HepG2 (cell line): ENCODE data around the gene NRG2. TPM values are rescaled to one million over a fixed set of nuclear protein-coding genes. Genes with fewer than 3 reads are reported as not detected.

Source experiments
- ATAC-seq: fragments of 200-7000 bp; cut with Tn5 transposase; 3 replicates; pipeline ENCODE4 v1.9.1; 2020; ENCODE audit warnings: mild to moderate bottlenecking, moderate library complexity
- BruUV-seq: library from RNA; stranded (reverse); fragments of 400-500 nt; replicated peaks from 2 replicates; lab custom pipeline; 2021; lab: Mats Ljungman, UMichigan
- CTCF ChIA-PET: fragments of 300-600 bp; formaldehyde crosslinking; extraction: SDS; loops from one replicate; lab custom pipeline; 2021; ENCODE audit warnings: low total read pairs, inconsistent platforms, low intra/inter-chr PET ratio; lab: Yijun Ruan, JAX
- POLR2A ChIA-PET: fragments of 350-600 bp; sonication (Branson Sonifier 250); formaldehyde crosslinking; loops from one replicate; lab custom pipeline; 2020; ENCODE audit warnings: antibody characterized with exemption, inconsistent platforms; lab: Yijun Ruan, JAX
- DNase-seq: peaks from one replicate; pipeline ENCODE4 v3.0.0-alpha.2; 2015; ENCODE audit warnings: low spot score
- FAIRE-seq: peaks from 3 replicates; lab custom pipeline; 2011; peaks lifted over from hg19 to GRCh38; lab: Jason Lieb, UNC
- H2AFZ ChIP-seq: one replicate; pipeline ENCODE4 v1.6.1; 2011; ENCODE audit warnings: low read length, inconsistent platforms
- H3K27ac ChIP-seq: fragments of 300-600 bp; 3 replicates; pipeline ENCODE4 v1.8.0; 2011; ENCODE audit warnings: mixed run types, mild to moderate bottlenecking, mixed read lengths, low read length, inconsistent platforms; ENCODE audit not compliant: insufficient read depth; ENCODE audit errors: extremely low read length
- H3K27me3 ChIP-seq, 2 experiments: fragments of 200-600 bp in 1 of 2; 2 replicates in 1 of 2; 3 replicates in 1 of 2; pipeline versions ENCODE4 v1.6.0 to v1.8.0; 2011; ENCODE audit warnings: low read length in 2 of 2, mild to moderate bottlenecking in 2 of 2, moderate library complexity in 2 of 2, inconsistent platforms in 1 of 2; ENCODE audit not compliant: insufficient read depth in 2 of 2, control insufficient read depth in 1 of 2
- H3K36me3 ChIP-seq, 2 experiments: fragments of 200-600 bp in 1 of 2; replicated peaks in 1 of 2; 2 replicates in 1 of 2; 3 replicates in 1 of 2; pipeline versions ENCODE4 v1.5.1 to v1.8.0; 2011; ENCODE audit warnings: low read length in 2 of 2, inconsistent platforms in 1 of 2; ENCODE audit not compliant: insufficient read depth in 2 of 2, control insufficient read depth in 1 of 2
- H3K4me1 ChIP-seq: 2 replicates; pipeline ENCODE4 v1.5.1; 2012; ENCODE audit warnings: low read length, inconsistent platforms; ENCODE audit not compliant: insufficient read depth
- H3K4me2 ChIP-seq: 2 replicates; pipeline ENCODE4 v1.6.0; 2011; ENCODE audit warnings: low read depth, low read length, inconsistent platforms
- H3K4me3 ChIP-seq, 3 experiments: fragments of 200-600 bp in 1 of 3; sonication (generic), shearing (Covaris generic) in 1 of 3; replicated peaks in 1 of 3; 2 replicates each; pipeline ENCODE4 v1.5.1; 2011 to 2016; ENCODE audit warnings: low read length in 3 of 3, inconsistent platforms in 2 of 3, low read depth in 2 of 3, mild to moderate bottlenecking in 2 of 3, control low read depth in 1 of 3, mixed read lengths in 1 of 3; ENCODE audit not compliant: insufficient read depth in 1 of 3
- H3K79me2 ChIP-seq: one replicate; pipeline ENCODE4 v1.6.1; 2011; ENCODE audit warnings: low read length, inconsistent platforms; ENCODE audit not compliant: insufficient read depth
- H3K9ac ChIP-seq: 2 replicates; pipeline ENCODE4 v1.6.0; 2011; ENCODE audit warnings: mild to moderate bottlenecking, low read depth, low read length, inconsistent platforms; ENCODE audit not compliant: insufficient read depth
- H3K9me3 ChIP-seq: 2 replicates; pipeline ENCODE4 v1.5.1; 2012; ENCODE audit warnings: mild to moderate bottlenecking, low read length
- H4K20me1 ChIP-seq: 2 replicates; pipeline ENCODE4 v1.6.0; 2011; ENCODE audit warnings: inconsistent platforms, mild to moderate bottlenecking, low read length, moderate library complexity; ENCODE audit not compliant: insufficient read depth
- FOXA1 ChIP-seq, 2 experiments: fragments of 450-650 bp in 1 of 2; sonication (generic) in 1 of 2; formaldehyde crosslinking in 1 of 2; IDR thresholded peaks; 2 replicates each; pipeline versions ENCODE4 v1.4.0 to v1.6.1; 2016 to 2020; ENCODE audit warnings: missing genetic modification reagents in 1 of 2
- FOXP1 ChIP-seq, 2 experiments: fragments of 450-650 bp in 1 of 2; IDR thresholded peaks; 2 replicates each; pipeline ENCODE4 v1.6.1; 2017 to 2018; ENCODE audit warnings: antibody characterized with exemption in 1 of 2
- HMG20B ChIP-seq: conservative IDR thresholded peaks from 2 replicates; pipeline ENCODE4 v1.6.1; 2016; ENCODE audit warnings: missing genetic modification reagents, missing compliant biosample characterization
- HOXA7 ChIP-seq: sonication (generic); formaldehyde crosslinking; IDR thresholded peaks from 2 replicates; pipeline ENCODE4 v1.8.1; 2022; ENCODE audit warnings: mild to moderate bottlenecking, missing genetic modification reagents, moderate library complexity
- NFE2 ChIP-seq: sonication (generic); formaldehyde crosslinking; IDR thresholded peaks from 2 replicates; pipeline ENCODE4 v1.4.0; 2020; ENCODE audit warnings: missing genetic modification reagents
- SP1 ChIP-seq, 2 experiments: fragments of 450-650 bp in 1 of 2; sonication (generic) in 1 of 2; formaldehyde crosslinking in 1 of 2; IDR thresholded peaks; 2 replicates each; pipeline versions ENCODE4 v1.4.0 to v1.6.1; 2016 to 2020; ENCODE audit warnings: missing genetic modification reagents in 1 of 2
- THAP11 ChIP-seq: IDR thresholded peaks from 2 replicates; pipeline ENCODE4 v1.6.1; 2016; ENCODE audit warnings: missing biosample characterization, missing genetic modification reagents
- ZNF282 ChIP-seq: fragments of 450-650 bp; IDR thresholded peaks from 2 replicates; pipeline ENCODE4 v1.6.1; 2018; ENCODE audit not compliant: partially characterized antibody
- ZNF33A ChIP-seq: sonication (generic); formaldehyde crosslinking; IDR thresholded peaks from 2 replicates; pipeline ENCODE4 v1.5.1; 2020; ENCODE audit warnings: missing genetic modification reagents, mild to moderate bottlenecking, moderate library complexity, borderline replicate concordance
- ZNF619 ChIP-seq: sonication (generic); formaldehyde crosslinking; IDR thresholded peaks from 2 replicates; pipeline ENCODE4 v1.4.0; 2020; ENCODE audit warnings: mild to moderate bottlenecking, missing genetic modification reagents
- ZNF891 ChIP-seq: sonication (generic); formaldehyde crosslinking; IDR thresholded peaks from 2 replicates; pipeline ENCODE4 v1.5.0; 2020; ENCODE audit warnings: mild to moderate bottlenecking, missing genetic modification reagents
- WGBS: methylation state at CpG from one replicate; pipeline ENCODE4 v1.1.6; 2017; ENCODE audit warnings: low lambda C conversion rate; 5-methylcytosine and 5-hydroxymethylcytosine counted together
- in situ Hi-C: cut with HindIII; loops from 2 replicates; pipeline ENCODE4 v1.10.0; 2017; ENCODE audit warnings: low pct_unique_long_range_greater_than_20kb; ENCODE audit not compliant: extremely low pct_ligation_motif_present
- intact Hi-C: fragments of 100-400 bp; cut with micrococcal nuclease; formaldehyde crosslinking; loops from one replicate; pipeline ENCODE4 v1.10.0; 2022; ENCODE audit not compliant: unreplicated experiment
- polyA plus RNA-seq, 8 experiments: library from polyadenylated mRNA; depleted of rRNA in 3 of 8; stranded (reverse) in 7 of 8; unstranded in 1 of 8; fragments of >200 nt; fragmentation: Illumina TruSeq in 4 of 8; extraction: Trizol in 4 of 8; gene quantifications; 2 replicates each; pipeline versions ENCODE4 v1.2.1 to v1.2.3, GENCODE V29; 2011 to 2016; ENCODE audit warnings: low read depth in 4 of 8, missing spikeins in 1 of 8, mixed read lengths in 1 of 8; ENCODE audit not compliant: insufficient read depth in 1 of 8
- total RNA-seq, 5 experiments: library from RNA; depleted of rRNA; stranded (reverse); fragments of >200 nt; fragmentation: Illumina TruSeq; extraction: Trizol; gene quantifications; 2 replicates each; pipeline ENCODE4 v1.2.3, GENCODE V29; 2016; ENCODE audit warnings: low read depth in 1 of 5

NRG2 gene
- total and polyA plus RNA-seq, 2 of the 13 experiments (the other 11 are each of a cell fraction or from before 2014, with no cell fraction given), result not detected

- TF ChIP-seq FOXP1 (IDR thresholded peaks at IDR 0.05) (no peak), FOXP1 (CRISPR knock-in tag; IDR thresholded peaks at IDR 0.05) (no peak), ZNF33A (no peak), FOXA1 (IDR thresholded peaks at IDR 0.05) (no peak), FOXA1 (CRISPR knock-in tag; IDR thresholded peaks at IDR 0.05) (no peak), HOXA7 (no peak), SP1 (IDR thresholded peaks at IDR 0.05) (no peak), SP1 (CRISPR knock-in tag; IDR thresholded peaks at IDR 0.05) (no peak)
Measured at GRCh38 chr5:139806111-139806510, 237.0 kb downstream of the NRG2 start (continued).

GRCh38 chr5:139805545-139805944 lies 237.6 kb downstream of the NRG2 start:
- H3K4me1 ChIP-seq, result no peaks in the 10 kb centered on the region
- H3K4me2 ChIP-seq, result no peak overlapping the region
- H3K27ac ChIP-seq, result no peak overlapping the region
- H2AFZ ChIP-seq, result no peak overlapping the region
- TF ChIP-seq ZNF891 (no peak), NFE2 (CRISPR knock-in tag) (no peak), ZNF282 (no peak), HMG20B (no peak), THAP11 (CRISPR knock-in tag) (no peak), ZNF619 (no peak)
- H3K27me3 ChIP-seq, result peaks cover 5 to 42% of the 10 kb centered on the region in 2 experiments; a peak in 4 of 5 replicates
- no peaks in the 10 kb centered on the region for H3K36me3 ChIP-seq
- FAIRE-seq, result no peak
- H3K9me3 ChIP-seq, result no peaks in the 10 kb centered on the region
- WGBS, result 20% methylated on average over 2 of the region's 2 CpGs
- BruUV-seq, result no TSS peak
- CTCF ChIA-PET, result no interaction called here
- no peak overlapping the region for H3K4me3 ChIP-seq
- peaks cover 2% of the 10 kb centered on the region; the same call in 1 of the 2 replicates for H4K20me1 ChIP-seq
- POLR2A ChIA-PET, result no interaction called here
- in situ Hi-C loops (no loop called here), intact Hi-C loops (no loop called here)
- no peaks in the 10 kb centered on the region for H3K79me2 ChIP-seq
- DNase-seq, result no peak
- H3K9ac ChIP-seq, result no peak overlapping the region
- ATAC-seq, result no peak
